ENCODE data around the gene KCTD15. TPM values are rescaled to one million over a fixed set of nuclear protein-coding genes. Genes with fewer than 3 reads are reported as not detected.

The KCTD15 gene
- total RNA-seq, 1 donor from 2014 or later = 2.7 TPM

- Mint-ChIP-seq H3K27ac (no peak overlapping the region), H3K9me3 (no peaks in the 10 kb centered on the region), H3K36me3 (ENCODE audit: low read depth) (no peaks in the 10 kb centered on the region), H3K4me3 (no peak overlapping the region), H3K27me3 (no peaks in the 10 kb centered on the region), H3K4me1 (no peaks in the 10 kb centered on the region)
- TF ChIP-seq, protein P1, sequence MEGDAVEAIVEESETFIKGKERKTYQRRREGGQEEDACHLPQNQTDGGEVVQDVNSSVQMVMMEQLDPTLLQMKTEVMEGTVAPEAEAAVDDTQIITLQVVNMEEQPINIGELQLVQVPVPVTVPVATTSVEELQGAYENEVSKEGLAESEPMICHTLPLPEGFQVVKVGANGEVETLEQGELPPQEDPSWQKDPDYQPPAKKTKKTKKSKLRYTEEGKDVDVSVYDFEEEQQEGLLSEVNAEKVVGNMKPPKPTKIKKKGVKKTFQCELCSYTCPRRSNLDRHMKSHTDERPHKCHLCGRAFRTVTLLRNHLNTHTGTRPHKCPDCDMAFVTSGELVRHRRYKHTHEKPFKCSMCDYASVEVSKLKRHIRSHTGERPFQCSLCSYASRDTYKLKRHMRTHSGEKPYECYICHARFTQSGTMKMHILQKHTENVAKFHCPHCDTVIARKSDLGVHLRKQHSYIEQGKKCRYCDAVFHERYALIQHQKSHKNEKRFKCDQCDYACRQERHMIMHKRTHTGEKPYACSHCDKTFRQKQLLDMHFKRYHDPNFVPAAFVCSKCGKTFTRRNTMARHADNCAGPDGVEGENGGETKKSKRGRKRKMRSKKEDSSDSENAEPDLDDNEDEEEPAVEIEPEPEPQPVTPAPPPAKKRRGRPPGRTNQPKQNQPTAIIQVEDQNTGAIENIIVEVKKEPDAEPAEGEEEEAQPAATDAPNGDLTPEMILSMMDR (IDR thresholded peaks at IDR 0.05) = no peak
- DNase-seq (no peak), ATAC-seq (ENCODE audit: low read depth) (no peak)
- CTCF ChIA-PET = no interaction called here
- intact Hi-C loops (cut with micrococcal nuclease) = no loop called here
- POLR2A ChIA-PET = no interaction called here
These were observed 62.3 kb downstream of the KCTD15 start for GRCh38 chr19:33859016-33859415.

GRCh38 chr19:33860312-33861090, 63.8 kb downstream of the KCTD15 start:
- H3K9me3 Mint-ChIP-seq = no peaks in the 10 kb centered on the region
- intact Hi-C loops (cut with micrococcal nuclease) = no loop called here
- ATAC-seq (ENCODE audit: low read depth) (no peak), DNase-seq (no peak)
- POLR2A ChIA-PET = no interaction called here
- H3K27me3 Mint-ChIP-seq = no peaks in the 10 kb centered on the region
- H3K36me3 Mint-ChIP-seq (ENCODE audit: low read depth) = no peaks in the 10 kb centered on the region
- no peak overlapping the region for H3K27ac Mint-ChIP-seq
- CTCF ChIA-PET = no interaction called here
- no peak overlapping the region for H3K4me3 Mint-ChIP-seq
- H3K4me1 Mint-ChIP-seq = no peaks in the 10 kb centered on the region
- TF ChIP-seq, protein P1 (IDR thresholded peaks at IDR 0.05) = no peak

- ChIA-PET CTCF (no interaction called here), POLR2A (no interaction called here)
- H3K4me3 Mint-ChIP-seq = no peak overlapping the region
- H3K36me3 Mint-ChIP-seq (ENCODE audit: low read depth) = no peaks in the 10 kb centered on the region
- no peak for ATAC-seq (ENCODE audit: low read depth)
- H3K27ac Mint-ChIP-seq = no peak overlapping the region
- TF ChIP-seq, protein P1 (IDR thresholded peaks at IDR 0.05) = no peak
- no peaks in the 10 kb centered on the region for H3K4me1 Mint-ChIP-seq
- no peaks in the 10 kb centered on the region for H3K9me3 Mint-ChIP-seq
- intact Hi-C loops (cut with micrococcal nuclease) = no loop called here
- no peak for DNase-seq
- no peaks in the 10 kb centered on the region for H3K27me3 Mint-ChIP-seq
These were observed 65.3 kb downstream of the KCTD15 start for GRCh38 chr19:33861950-33862349.

- Mint-ChIP-seq H3K9me3 (no peaks in the 10 kb centered on the region), H3K27ac (no peak overlapping the region), H3K27me3 (no peaks in the 10 kb centered on the region), H3K4me3 (no peak overlapping the region), H3K4me1 (no peaks in the 10 kb centered on the region), H3K36me3 (ENCODE audit: low read depth) (no peaks in the 10 kb centered on the region)
- intact Hi-C loops (cut with micrococcal nuclease) = no loop called here
- no peak for ATAC-seq (ENCODE audit: low read depth)
- POLR2A ChIA-PET = no interaction called here
- TF ChIP-seq, protein P1 (IDR thresholded peaks at IDR 0.05) = no peak
- DNase-seq = no peak
- CTCF ChIA-PET = no interaction called here
These were observed 66.3 kb downstream of the KCTD15 start for GRCh38 chr19:33862981-33863380.

DNA sequence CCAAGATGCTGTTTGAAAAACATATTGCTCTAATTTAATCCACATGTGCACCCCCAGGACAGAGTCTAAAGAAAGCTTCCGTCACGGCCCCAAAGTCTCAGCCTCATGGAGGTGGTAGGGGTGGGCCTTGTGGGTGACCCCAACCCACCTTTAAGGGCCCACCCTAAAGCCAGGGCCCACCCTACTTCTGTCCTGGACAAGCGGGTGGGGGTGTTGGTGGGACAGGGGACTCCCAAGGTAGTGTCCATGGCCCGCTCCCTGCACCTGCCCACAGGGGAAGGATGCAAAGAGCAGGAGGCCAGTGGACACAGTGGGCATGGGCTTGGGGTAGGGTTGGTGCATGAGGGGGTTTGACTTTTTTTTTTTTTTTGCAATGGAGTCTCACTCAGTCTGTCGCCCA, 66.8 kb downstream of the KCTD15 start:
- ChIA-PET POLR2A (no interaction called here), CTCF (no interaction called here)
- no peaks in the 10 kb centered on the region for H3K9me3 Mint-ChIP-seq
- ATAC-seq (ENCODE audit: low read depth) (no peak), DNase-seq (no peak)
- H3K4me1 Mint-ChIP-seq = no peaks in the 10 kb centered on the region
- H3K27ac Mint-ChIP-seq = no peak overlapping the region
- intact Hi-C loops (cut with micrococcal nuclease) = no loop called here
- TF ChIP-seq, protein P1 (IDR thresholded peaks at IDR 0.05) = no peak
- H3K27me3 Mint-ChIP-seq = no peaks in the 10 kb centered on the region
- no peak overlapping the region for H3K4me3 Mint-ChIP-seq
- H3K36me3 Mint-ChIP-seq (ENCODE audit: low read depth) = no peaks in the 10 kb centered on the region
